ENCODE measurements around the gene SRC.

SRC gene

GRCh38 chr20:37432606-37433005 lies 86.7 kb downstream of the SRC start:
- FAIRE-seq = no peak
- no peak for TF ChIP-seq CTCF (IDR thresholded peaks at IDR 0.05; ENCODE audit: insufficient read depth, missing control alignments)
- DNase-seq (ENCODE audit: insufficient read length, low spot score) = no peak

GRCh38 chr20:37435607-37436006 lies 89.7 kb downstream of the SRC start:
- FAIRE-seq (no peak), DNase-seq (ENCODE audit: insufficient read length, low spot score) (no peak)
- TF ChIP-seq CTCF (IDR thresholded peaks at IDR 0.05; ENCODE audit: insufficient read depth, missing control alignments) = no peak

DNA sequence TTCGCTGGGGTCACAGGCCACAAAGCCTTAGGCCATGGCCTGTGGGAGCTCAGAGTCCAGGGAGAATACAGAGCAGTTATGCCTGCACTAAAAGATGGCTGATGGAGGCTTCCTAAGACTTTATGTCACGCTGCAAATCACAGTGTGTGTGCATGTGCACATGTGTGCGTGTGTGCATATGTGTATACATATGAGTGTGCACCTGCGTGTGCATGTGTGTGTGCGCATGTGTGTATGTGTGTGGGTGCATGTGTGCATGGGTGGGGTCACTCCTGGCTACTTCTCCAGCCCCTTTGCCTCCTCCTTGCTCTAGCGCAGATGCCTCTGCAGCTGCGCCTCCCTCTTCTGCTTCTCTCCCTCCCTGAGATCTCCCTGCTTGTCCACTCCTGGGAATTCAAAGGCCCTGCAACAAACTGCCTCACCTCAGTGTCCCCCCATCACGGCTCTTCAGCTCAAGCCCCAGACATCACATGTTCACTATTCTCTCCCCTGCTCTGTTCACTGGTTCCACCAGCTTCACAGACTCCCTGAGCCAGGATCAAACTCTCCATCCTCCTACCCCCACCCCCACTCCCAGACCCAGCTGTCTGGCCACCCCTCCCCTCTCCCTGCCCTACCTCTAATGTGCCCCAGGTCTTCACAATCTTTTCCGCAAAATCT lies 90.7 kb downstream of the SRC start:
- no peak for DNase-seq (ENCODE audit: insufficient read length, low spot score)

DNA sequence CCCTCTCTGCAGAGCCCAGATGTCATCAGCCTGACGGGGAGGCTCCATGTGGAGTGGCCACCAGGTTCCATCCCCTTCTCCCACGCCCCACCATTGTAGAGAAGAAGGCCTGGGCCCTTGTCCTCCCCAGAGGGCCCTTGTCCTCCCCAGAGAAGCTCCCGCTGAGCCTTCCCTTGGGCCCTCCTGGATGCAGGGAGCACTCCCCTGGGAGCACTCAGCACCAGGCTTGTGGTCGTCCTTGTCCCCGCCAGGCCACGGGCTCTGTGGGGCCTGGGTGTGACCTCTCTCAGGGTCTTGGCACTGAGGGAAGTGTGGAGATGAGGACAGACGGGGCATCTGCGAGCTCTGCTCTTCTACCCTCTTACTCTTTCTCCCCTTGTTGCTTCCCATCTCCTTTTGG lies 91.7 kb downstream of the SRC start:
- FAIRE-seq (no peak), DNase-seq (ENCODE audit: insufficient read length, low spot score) (no peak)
- no peak for TF ChIP-seq CTCF (IDR thresholded peaks at IDR 0.05; ENCODE audit: insufficient read depth, missing control alignments)

More for the DNA sequence above, 90.7 kb downstream of the SRC start:
- no peak for TF ChIP-seq CTCF (IDR thresholded peaks at IDR 0.05; ENCODE audit: insufficient read depth, missing control alignments)
- no peak for FAIRE-seq

DNA sequence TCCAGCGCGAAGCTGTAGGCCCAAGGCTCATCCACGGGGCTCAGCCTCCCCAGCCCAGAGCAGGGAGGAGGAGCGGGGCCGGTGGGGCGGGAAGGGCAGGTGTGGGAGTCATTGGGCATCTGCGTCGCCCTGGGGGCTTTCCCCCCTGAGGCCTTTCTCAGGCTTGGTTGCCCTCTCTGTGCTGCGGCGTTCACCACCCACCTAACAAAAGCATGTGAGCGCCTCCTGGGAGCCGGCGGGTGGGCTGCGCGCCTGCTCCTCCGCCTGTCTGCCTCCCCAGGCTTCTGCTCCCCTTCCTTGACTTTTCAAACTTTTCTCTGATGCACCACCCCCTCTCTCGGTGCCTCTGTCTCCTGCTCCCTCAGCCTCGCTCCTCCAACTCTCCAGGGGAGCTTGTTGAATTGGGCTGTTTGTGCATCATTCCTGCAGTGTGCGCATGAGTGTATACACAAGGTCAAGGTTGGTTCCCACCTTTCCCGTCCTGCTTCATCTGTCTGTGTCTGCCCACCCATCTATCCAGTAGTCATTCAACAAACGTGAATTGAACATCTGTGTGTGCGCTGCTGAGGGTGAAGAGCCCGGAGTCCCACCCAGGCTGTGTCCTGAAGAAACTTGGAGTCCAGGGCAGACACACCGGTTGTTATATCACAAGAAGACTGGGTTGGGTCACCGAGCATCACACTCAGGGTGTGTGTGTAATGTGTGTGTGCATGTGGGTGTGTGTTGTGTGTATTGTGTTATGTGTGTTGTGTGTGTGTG lies 92.7 kb downstream of the SRC start:
- FAIRE-seq (no peak), DNase-seq (ENCODE audit: insufficient read length, low spot score) (no peak)
- no peak for TF ChIP-seq CTCF (IDR thresholded peaks at IDR 0.05; ENCODE audit: insufficient read depth, missing control alignments)

- TF ChIP-seq CTCF (IDR thresholded peaks at IDR 0.05; ENCODE audit: insufficient read depth, missing control alignments) = no peak
- no peak for FAIRE-seq
- DNase-seq (ENCODE audit: insufficient read length, low spot score) = no peak
Observed at GRCh38 chr20:37439223-37439933, 93.4 kb downstream of the SRC start.
